ENCODE results near the gene ADRM1.

Gene ADRM1

DNA sequence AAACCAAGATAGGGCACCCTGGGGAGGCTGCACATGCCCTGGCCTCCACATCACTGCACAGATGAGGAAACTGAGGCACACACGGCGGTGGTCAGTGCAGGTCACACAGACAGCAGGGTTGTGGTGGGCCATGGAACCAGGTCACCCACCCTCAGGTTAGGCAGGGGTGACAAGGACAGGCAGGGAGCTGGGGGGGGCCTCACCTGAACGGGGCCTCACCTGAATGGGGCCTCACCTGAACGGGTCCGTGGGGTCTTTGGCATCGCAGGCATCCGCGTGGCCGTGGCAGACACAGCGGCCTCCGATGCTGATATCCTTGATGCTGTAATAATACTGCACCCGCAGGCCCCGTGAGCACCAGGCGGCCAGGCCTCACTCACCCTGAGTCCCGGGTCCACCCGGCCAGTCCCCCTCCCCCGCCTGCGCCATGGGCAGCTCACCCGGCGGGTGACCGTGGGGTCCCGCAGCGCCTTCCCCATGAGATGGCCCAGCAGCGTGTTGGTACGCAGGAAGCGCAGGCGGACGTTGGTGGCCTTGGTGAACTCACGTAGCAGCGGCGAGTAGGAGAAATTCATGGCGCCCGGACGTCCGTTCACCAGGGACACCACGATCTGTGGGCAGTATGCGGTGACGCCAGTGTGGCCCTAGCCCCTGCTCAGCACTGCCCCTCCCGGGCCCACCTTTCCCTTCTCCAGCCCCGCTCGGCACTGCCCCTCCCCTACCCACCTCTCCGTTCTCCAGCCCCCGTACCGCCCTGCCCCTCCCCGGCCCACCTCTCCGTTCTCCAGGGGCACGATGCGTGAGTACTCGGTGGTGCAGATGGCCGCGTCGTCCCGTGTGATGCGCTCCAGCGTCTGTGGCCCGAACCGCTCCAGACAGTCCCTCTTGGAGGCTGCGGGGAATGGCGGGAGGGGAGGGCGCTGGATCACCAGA, 48.9 kb downstream of the ADRM1 start:
- 90 to 94% methylated on average over 45 to 59 of the region's 60 CpGs for WGBS, 2 experiments (ENCODE audit: insufficient coverage in 2 of 2)
- no peak overlapping the region for H3K27ac ChIP-seq (ENCODE audit: low read depth, low read length, severe bottlenecking)
- H3K4me3 ChIP-seq (ENCODE audit: extremely low read depth, insufficient read depth, low read length, poor library complexity, severe bottlenecking), result no peak overlapping the region
- H3K36me3 ChIP-seq (ENCODE audit: control insufficient read depth, insufficient read depth, low read length), result peaks cover 43% of the 10 kb centered on the region
- no peaks in the 10 kb centered on the region for H3K9me3 ChIP-seq (ENCODE audit: control insufficient read depth, low read length)
- peaks cover 25% of the 10 kb centered on the region for H3K4me1 ChIP-seq (ENCODE audit: control insufficient read depth, insufficient read depth, low read length, poor library complexity, severe bottlenecking)

DNA sequence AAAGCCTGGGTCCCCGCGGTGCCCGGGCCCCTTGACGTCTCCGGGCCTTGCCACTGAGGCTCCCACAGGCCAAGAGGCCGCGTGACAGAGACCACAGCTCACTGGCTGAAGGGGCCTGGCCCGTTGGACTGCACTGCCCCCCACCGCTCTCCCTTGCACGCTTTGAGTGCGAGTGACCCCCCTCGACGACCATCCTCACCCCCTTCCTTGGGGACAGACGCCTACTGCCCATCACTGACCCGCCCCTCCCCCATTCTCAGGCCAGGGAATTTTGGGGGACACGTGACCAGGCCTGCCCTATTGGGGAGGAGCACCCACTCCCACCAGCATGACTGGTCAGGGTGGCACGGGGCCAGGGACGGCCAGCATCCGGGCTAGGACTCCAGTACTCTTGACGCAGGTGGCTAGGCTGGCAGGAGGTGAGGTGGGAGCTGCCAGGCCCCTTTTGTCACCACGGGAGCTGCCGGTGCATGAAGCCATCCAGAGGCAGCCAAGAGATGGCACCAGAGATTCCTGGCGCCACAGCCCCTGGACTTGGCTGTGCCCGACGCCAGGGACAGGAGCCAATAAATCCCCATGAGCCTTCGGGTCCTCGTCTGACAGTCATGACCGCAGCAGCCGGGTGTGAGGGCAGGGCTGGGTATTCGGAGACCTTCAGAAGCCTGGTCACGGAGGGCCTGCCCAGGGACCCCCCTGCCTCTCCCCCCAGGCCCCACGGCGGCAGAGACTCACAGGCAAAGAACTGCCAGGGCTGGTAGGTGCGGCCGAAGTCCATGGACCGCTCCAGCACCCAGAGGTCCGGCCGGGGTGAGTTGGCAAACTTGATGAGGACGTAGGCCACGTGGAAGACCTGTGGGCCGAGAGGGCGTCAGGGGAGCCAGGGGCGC, 49.8 kb downstream of the ADRM1 start:
- no peaks in the 10 kb centered on the region for H3K9me3 ChIP-seq (ENCODE audit: control insufficient read depth, low read length)
- H3K36me3 ChIP-seq (ENCODE audit: control insufficient read depth, insufficient read depth, low read length), result peaks cover 34% of the 10 kb centered on the region
- H3K4me3 ChIP-seq (ENCODE audit: extremely low read depth, insufficient read depth, low read length, poor library complexity, severe bottlenecking), result no peak overlapping the region
- peaks cover 34% of the 10 kb centered on the region for H3K4me1 ChIP-seq (ENCODE audit: control insufficient read depth, insufficient read depth, low read length, poor library complexity, severe bottlenecking)
- 91 to 93% methylated on average over 39 of the region's 43 CpGs for WGBS, 2 experiments (ENCODE audit: insufficient coverage in 2 of 2)
- no peak overlapping the region for H3K27ac ChIP-seq (ENCODE audit: low read depth, low read length, severe bottlenecking)

GRCh38 chr20:62353289-62354030, 50.7 kb downstream of the ADRM1 start:
- WGBS, 2 experiments (ENCODE audit: insufficient coverage in 2 of 2), result 94 to 96% methylated on average over 14 to 15 of the region's 16 CpGs
- H3K9me3 ChIP-seq (ENCODE audit: control insufficient read depth, low read length), result no peaks in the 10 kb centered on the region
- no peak overlapping the region for H3K4me3 ChIP-seq (ENCODE audit: extremely low read depth, insufficient read depth, low read length, poor library complexity, severe bottlenecking)
- H3K36me3 ChIP-seq (ENCODE audit: control insufficient read depth, insufficient read depth, low read length), result peaks cover 31% of the 10 kb centered on the region
- no peak overlapping the region for H3K27ac ChIP-seq (ENCODE audit: low read depth, low read length, severe bottlenecking)
- peaks cover 40% of the 10 kb centered on the region for H3K4me1 ChIP-seq (ENCODE audit: control insufficient read depth, insufficient read depth, low read length, poor library complexity, severe bottlenecking)

GRCh38 chr20:62354031-62354808, 51.4 kb downstream of the ADRM1 start:
- H3K4me1 ChIP-seq (ENCODE audit: control insufficient read depth, insufficient read depth, low read length, poor library complexity, severe bottlenecking), result peaks cover 48% of the 10 kb centered on the region

GRCh38 chr20:62354811-62355341, 52.1 kb downstream of the ADRM1 start:
- H3K36me3 ChIP-seq (ENCODE audit: control insufficient read depth, insufficient read depth, low read length), result peaks cover 34% of the 10 kb centered on the region
- WGBS, 2 experiments (ENCODE audit: insufficient coverage in 2 of 2), result 65 to 80% methylated on average over 8 to 10 of the region's 16 CpGs
- H3K4me3 ChIP-seq (ENCODE audit: extremely low read depth, insufficient read depth, low read length, poor library complexity, severe bottlenecking), result no peak overlapping the region
- H3K4me1 ChIP-seq (ENCODE audit: control insufficient read depth, insufficient read depth, low read length, poor library complexity, severe bottlenecking), result peaks cover 54% of the 10 kb centered on the region
- peak overlapping the region; percentile 59 for H3K27ac ChIP-seq (ENCODE audit: low read depth, low read length, severe bottlenecking)
- no peaks in the 10 kb centered on the region for H3K9me3 ChIP-seq (ENCODE audit: control insufficient read depth, low read length)

More at GRCh38 chr20:62354031-62354808, 51.4 kb downstream of the ADRM1 start:
- Histone ChIP-seq H3K27ac (ENCODE audit: low read depth, low read length, severe bottlenecking) (no peak overlapping the region), H3K4me3 (ENCODE audit: extremely low read depth, insufficient read depth, low read length, poor library complexity, severe bottlenecking) (no peak overlapping the region), H3K9me3 (ENCODE audit: control insufficient read depth, low read length) (no peaks in the 10 kb centered on the region), H3K36me3 (ENCODE audit: control insufficient read depth, insufficient read depth, low read length) (peaks cover 35% of the 10 kb centered on the region)
- WGBS, 2 experiments (ENCODE audit: insufficient coverage in 2 of 2), result 77 to 79% methylated on average over 9 to 12 of the region's 14 CpGs

- H3K4me1 ChIP-seq (ENCODE audit: control insufficient read depth, insufficient read depth, low read length, poor library complexity, severe bottlenecking), result peaks cover 54% of the 10 kb centered on the region
- peaks cover 29% of the 10 kb centered on the region for H3K36me3 ChIP-seq (ENCODE audit: control insufficient read depth, insufficient read depth, low read length)
- H3K9me3 ChIP-seq (ENCODE audit: control insufficient read depth, low read length), result no peaks in the 10 kb centered on the region
- peak overlapping the region; percentile 59 for H3K27ac ChIP-seq (ENCODE audit: low read depth, low read length, severe bottlenecking)
- H3K4me3 ChIP-seq (ENCODE audit: extremely low read depth, insufficient read depth, low read length, poor library complexity, severe bottlenecking), result no peak overlapping the region
- WGBS, 2 experiments (ENCODE audit: insufficient coverage in 2 of 2), result 25 to 50% methylated on average over 2 to 3 of the region's 11 CpGs
These were observed 52.7 kb downstream of the ADRM1 start for GRCh38 chr20:62355516-62355877.

- no peaks in the 10 kb centered on the region for H3K9me3 ChIP-seq (ENCODE audit: control insufficient read depth, low read length)
- WGBS, 2 experiments (ENCODE audit: insufficient coverage in 2 of 2), result 60 to 75% methylated on average over 22 to 24 of the region's 29 CpGs
- peaks cover 24% of the 10 kb centered on the region for H3K36me3 ChIP-seq (ENCODE audit: control insufficient read depth, insufficient read depth, low read length)
- peaks cover 59% of the 10 kb centered on the region for H3K4me1 ChIP-seq (ENCODE audit: control insufficient read depth, insufficient read depth, low read length, poor library complexity, severe bottlenecking)
- no peak overlapping the region for H3K4me3 ChIP-seq (ENCODE audit: extremely low read depth, insufficient read depth, low read length, poor library complexity, severe bottlenecking)
- H3K27ac ChIP-seq (ENCODE audit: low read depth, low read length, severe bottlenecking), result peak overlapping the region; percentile 59
These were observed 53.2 kb downstream of the ADRM1 start for GRCh38 chr20:62355878-62356588.

- Histone ChIP-seq H3K36me3 (ENCODE audit: control insufficient read depth, insufficient read depth, low read length) (peaks cover 21% of the 10 kb centered on the region), H3K4me1 (ENCODE audit: control insufficient read depth, insufficient read depth, low read length, poor library complexity, severe bottlenecking) (peaks cover 65% of the 10 kb centered on the region), H3K9me3 (ENCODE audit: control insufficient read depth, low read length) (no peaks in the 10 kb centered on the region), H3K27ac (ENCODE audit: low read depth, low read length, severe bottlenecking) (peak overlapping the region; percentile 59), H3K4me3 (ENCODE audit: extremely low read depth, insufficient read depth, low read length, poor library complexity, severe bottlenecking) (no peak overlapping the region)
- WGBS, 2 experiments (ENCODE audit: insufficient coverage in 2 of 2), result 84 to 89% methylated on average over 13 to 15 of the region's 17 CpGs
These were observed 53.9 kb downstream of the ADRM1 start for GRCh38 chr20:62356589-62357186.

DNA sequence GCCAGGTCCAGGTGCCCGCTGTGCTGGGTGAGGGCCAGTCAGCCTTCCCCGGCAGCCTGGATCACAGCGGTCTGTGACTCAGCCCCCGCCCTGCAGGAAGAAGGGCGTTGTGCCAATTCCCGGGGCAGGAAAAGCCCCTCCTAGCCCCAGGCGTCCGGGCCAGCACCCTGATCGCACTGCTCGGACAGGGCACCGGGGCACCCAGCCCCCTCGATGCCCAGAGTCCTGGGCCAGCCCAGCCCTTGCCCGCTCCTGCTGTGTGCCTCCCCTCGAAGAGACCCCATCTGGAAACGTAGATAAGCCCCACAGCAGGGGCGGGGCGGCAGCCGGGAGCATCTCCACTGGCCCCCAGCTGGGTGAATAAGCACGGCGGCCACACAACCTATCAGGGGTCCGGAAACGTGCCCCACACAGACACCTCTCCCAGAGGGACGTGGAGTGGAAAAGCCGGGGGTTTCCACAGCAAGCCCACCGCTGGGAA, 54.4 kb downstream of the ADRM1 start:
- Histone ChIP-seq H3K9me3 (ENCODE audit: control insufficient read depth, low read length) (no peaks in the 10 kb centered on the region), H3K27ac (ENCODE audit: low read depth, low read length, severe bottlenecking) (no peak overlapping the region), H3K36me3 (ENCODE audit: control insufficient read depth, insufficient read depth, low read length) (peaks cover 17% of the 10 kb centered on the region), H3K4me3 (ENCODE audit: extremely low read depth, insufficient read depth, low read length, poor library complexity, severe bottlenecking) (no peak overlapping the region), H3K4me1 (ENCODE audit: control insufficient read depth, insufficient read depth, low read length, poor library complexity, severe bottlenecking) (peaks cover 71% of the 10 kb centered on the region)
- 86 to 88% methylated on average over 20 to 25 of the region's 25 CpGs for WGBS, 2 experiments (ENCODE audit: insufficient coverage in 2 of 2)

Data from mesodermal cell (in vitro differentiated cells).